HepG2 (cell line): ENCODE results near the gene FURIN. TPM values are rescaled to one million over a fixed set of nuclear protein-coding genes. Genes with fewer than 3 reads are reported as not detected.

Source experiments
- ATAC-seq: fragments of 200-7000 bp; cut with Tn5 transposase; 3 replicates; pipeline ENCODE4 v1.9.1; 2020; ENCODE audit warnings: mild to moderate bottlenecking, moderate library complexity
- BruUV-seq: library from RNA; stranded (reverse); fragments of 400-500 nt; replicated peaks from 2 replicates; lab custom pipeline; 2021; lab: Mats Ljungman, UMichigan
- CTCF ChIA-PET: fragments of 300-600 bp; formaldehyde crosslinking; extraction: SDS; loops from one replicate; lab custom pipeline; 2021; ENCODE audit warnings: low total read pairs, inconsistent platforms, low intra/inter-chr PET ratio; lab: Yijun Ruan, JAX
- POLR2A ChIA-PET: fragments of 350-600 bp; sonication (Branson Sonifier 250); formaldehyde crosslinking; loops from one replicate; lab custom pipeline; 2020; ENCODE audit warnings: antibody characterized with exemption, inconsistent platforms; lab: Yijun Ruan, JAX
- DNase-seq: peaks from one replicate; pipeline ENCODE4 v3.0.0-alpha.2; 2015; ENCODE audit warnings: low spot score
- FAIRE-seq: peaks from 3 replicates; lab custom pipeline; 2011; peaks lifted over from hg19 to GRCh38; lab: Jason Lieb, UNC
- H2AFZ ChIP-seq: one replicate; pipeline ENCODE4 v1.6.1; 2011; ENCODE audit warnings: low read length, inconsistent platforms
- H3K27ac ChIP-seq: fragments of 300-600 bp; 3 replicates; pipeline ENCODE4 v1.8.0; 2011; ENCODE audit warnings: mixed run types, mild to moderate bottlenecking, mixed read lengths, low read length, inconsistent platforms; ENCODE audit not compliant: insufficient read depth; ENCODE audit errors: extremely low read length
- H3K27me3 ChIP-seq, 2 experiments: fragments of 200-600 bp in 1 of 2; 2 replicates in 1 of 2; 3 replicates in 1 of 2; pipeline versions ENCODE4 v1.6.0 to v1.8.0; 2011; ENCODE audit warnings: low read length in 2 of 2, mild to moderate bottlenecking in 2 of 2, moderate library complexity in 2 of 2, inconsistent platforms in 1 of 2; ENCODE audit not compliant: insufficient read depth in 2 of 2, control insufficient read depth in 1 of 2
- H3K36me3 ChIP-seq, 2 experiments: fragments of 200-600 bp in 1 of 2; replicated peaks in 1 of 2; 2 replicates in 1 of 2; 3 replicates in 1 of 2; pipeline versions ENCODE4 v1.5.1 to v1.8.0; 2011; ENCODE audit warnings: low read length in 2 of 2, inconsistent platforms in 1 of 2; ENCODE audit not compliant: insufficient read depth in 2 of 2, control insufficient read depth in 1 of 2
- H3K4me1 ChIP-seq: 2 replicates; pipeline ENCODE4 v1.5.1; 2012; ENCODE audit warnings: low read length, inconsistent platforms; ENCODE audit not compliant: insufficient read depth
- H3K4me2 ChIP-seq: 2 replicates; pipeline ENCODE4 v1.6.0; 2011; ENCODE audit warnings: low read depth, low read length, inconsistent platforms
- H3K4me3 ChIP-seq, 3 experiments: fragments of 200-600 bp in 1 of 3; sonication (generic), shearing (Covaris generic) in 1 of 3; replicated peaks in 1 of 3; 2 replicates each; pipeline ENCODE4 v1.5.1; 2011 to 2016; ENCODE audit warnings: low read length in 3 of 3, inconsistent platforms in 2 of 3, low read depth in 2 of 3, mild to moderate bottlenecking in 2 of 3, control low read depth in 1 of 3, mixed read lengths in 1 of 3; ENCODE audit not compliant: insufficient read depth in 1 of 3
- H3K79me2 ChIP-seq: one replicate; pipeline ENCODE4 v1.6.1; 2011; ENCODE audit warnings: low read length, inconsistent platforms; ENCODE audit not compliant: insufficient read depth
- H3K9ac ChIP-seq: 2 replicates; pipeline ENCODE4 v1.6.0; 2011; ENCODE audit warnings: mild to moderate bottlenecking, low read depth, low read length, inconsistent platforms; ENCODE audit not compliant: insufficient read depth
- H3K9me3 ChIP-seq: 2 replicates; pipeline ENCODE4 v1.5.1; 2012; ENCODE audit warnings: mild to moderate bottlenecking, low read length
- H4K20me1 ChIP-seq: 2 replicates; pipeline ENCODE4 v1.6.0; 2011; ENCODE audit warnings: inconsistent platforms, mild to moderate bottlenecking, low read length, moderate library complexity; ENCODE audit not compliant: insufficient read depth
- HNF4G ChIP-seq, 2 experiments: sonication (generic) in 1 of 2; formaldehyde crosslinking in 1 of 2; IDR thresholded peaks; 2 replicates each; pipeline versions ENCODE4 v1.4.0 to v1.6.1; 2011 to 2020; ENCODE audit warnings: borderline replicate concordance in 2 of 2, low read depth in 2 of 2, mild to moderate bottlenecking in 2 of 2, low read length in 1 of 2, missing genetic modification reagents in 1 of 2, moderate library complexity in 1 of 2
- NR2C2 ChIP-seq: sonication (generic); formaldehyde crosslinking; IDR thresholded peaks from 2 replicates; pipeline ENCODE4 v1.4.0; 2020; ENCODE audit warnings: missing genetic modification reagents, mild to moderate bottlenecking, moderate library complexity, borderline replicate concordance
- SP4 ChIP-seq: sonication (generic); formaldehyde crosslinking; IDR thresholded peaks from 2 replicates; pipeline ENCODE4 v1.8.1; 2023; ENCODE audit warnings: mild to moderate bottlenecking, missing genetic modification reagents
- ZMYM3 ChIP-seq: sonication (generic); formaldehyde crosslinking; IDR thresholded peaks from 2 replicates; pipeline ENCODE4 v1.5.1; 2020; ENCODE audit warnings: mild to moderate bottlenecking, missing genetic modification reagents
- ZNF547 ChIP-seq: sonication (generic); formaldehyde crosslinking; IDR thresholded peaks from 2 replicates; pipeline ENCODE4 v1.5.1; 2020; ENCODE audit warnings: mild to moderate bottlenecking, missing genetic modification reagents
- ZNF768 ChIP-seq: sonication (generic); formaldehyde crosslinking; IDR thresholded peaks from 2 replicates; pipeline ENCODE4 v1.4.0; 2020; ENCODE audit warnings: missing genetic modification reagents
- ZNF878 ChIP-seq: sonication (generic); formaldehyde crosslinking; IDR thresholded peaks from 2 replicates; pipeline ENCODE4 v1.8.1; 2023; ENCODE audit warnings: mild to moderate bottlenecking, missing genetic modification reagents, moderate library complexity
- WGBS: methylation state at CpG from one replicate; pipeline ENCODE4 v1.1.6; 2017; ENCODE audit warnings: low lambda C conversion rate; 5-methylcytosine and 5-hydroxymethylcytosine counted together
- in situ Hi-C: cut with HindIII; loops from 2 replicates; pipeline ENCODE4 v1.10.0; 2017; ENCODE audit warnings: low pct_unique_long_range_greater_than_20kb; ENCODE audit not compliant: extremely low pct_ligation_motif_present
- intact Hi-C: fragments of 100-400 bp; cut with micrococcal nuclease; formaldehyde crosslinking; loops from one replicate; pipeline ENCODE4 v1.10.0; 2022; ENCODE audit not compliant: unreplicated experiment
- polyA plus RNA-seq, 8 experiments: library from polyadenylated mRNA; depleted of rRNA in 3 of 8; stranded (reverse) in 7 of 8; unstranded in 1 of 8; fragments of >200 nt; fragmentation: Illumina TruSeq in 4 of 8; extraction: Trizol in 4 of 8; gene quantifications; 2 replicates each; pipeline versions ENCODE4 v1.2.1 to v1.2.3, GENCODE V29; 2011 to 2016; ENCODE audit warnings: low read depth in 4 of 8, missing spikeins in 1 of 8, mixed read lengths in 1 of 8; ENCODE audit not compliant: insufficient read depth in 1 of 8
- total RNA-seq, 5 experiments: library from RNA; depleted of rRNA; stranded (reverse); fragments of >200 nt; fragmentation: Illumina TruSeq; extraction: Trizol; gene quantifications; 2 replicates each; pipeline ENCODE4 v1.2.3, GENCODE V29; 2016; ENCODE audit warnings: low read depth in 1 of 5
- TF ChIP-seq, protein P1 (sequence below): sonication (generic); formaldehyde crosslinking; conservative IDR thresholded peaks from 2 replicates; pipeline ENCODE4 v1.8.1; 2023; ENCODE audit warnings: missing genetic modification reagents
- TF ChIP-seq, protein P2 (sequence below): sonication (generic); formaldehyde crosslinking; IDR thresholded peaks from 2 replicates; pipeline ENCODE4 v1.8.1; 2023; ENCODE audit warnings: mild to moderate bottlenecking, inconsistent platforms, moderate library complexity, missing genetic modification reagents, borderline replicate concordance

FURIN gene
- total and polyA plus RNA-seq, 2 of the 13 experiments (the other 11 are each of a cell fraction or from before 2014, with no cell fraction given) = 15.2 to 17.4 TPM

DNA sequence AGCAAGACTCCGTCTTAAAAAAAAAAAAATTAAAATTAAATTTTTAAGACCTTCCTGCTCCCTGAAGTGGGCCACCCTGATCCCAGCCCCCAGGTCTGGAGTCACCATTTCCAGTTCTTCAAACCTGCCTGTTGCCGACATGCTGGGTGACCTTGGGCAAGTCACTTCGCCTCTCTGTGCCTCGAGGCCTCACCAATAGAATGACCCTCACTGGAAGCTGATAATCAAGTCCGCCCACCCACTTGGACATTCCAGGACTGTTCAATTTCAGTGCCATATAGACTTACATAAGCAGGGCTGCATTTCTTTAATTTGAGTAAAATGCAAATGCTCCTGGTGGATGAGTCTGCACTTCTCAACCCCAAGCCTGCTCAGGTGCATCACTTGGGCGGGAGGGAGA, 39.3 kb upstream of the FURIN start:
- H3K79me2 ChIP-seq = no peaks in the 10 kb centered on the region
- no TSS peak for BruUV-seq
- no peak overlapping the region for H2AFZ ChIP-seq
- TF ChIP-seq SP4 (CRISPR knock-in tag) (no peak), ZNF768 (CRISPR knock-in tag) (peak; percentile 85)
- H3K36me3 ChIP-seq = no peaks in the 10 kb centered on the region
- ChIA-PET POLR2A (no interaction called here), CTCF (no interaction called here)
- H3K4me3 ChIP-seq = no peak overlapping the region
- ATAC-seq (no peak), DNase-seq (no peak), FAIRE-seq (no peak)
- no peak overlapping the region for H3K27ac ChIP-seq
- in situ Hi-C loops = no loop called here
- intact Hi-C loops = no loop called here
- H3K4me2 ChIP-seq = no peak overlapping the region
- H3K9ac ChIP-seq = no peak overlapping the region
- peaks cover 0 to 8% of the 10 kb centered on the region in 2 experiments; a peak in 1 of 5 replicates for H3K27me3 ChIP-seq
- WGBS = 73% methylated on average over 4 of the region's 6 CpGs
- peaks cover 16% of the 10 kb centered on the region for H3K4me1 ChIP-seq
- H3K9me3 ChIP-seq = no peaks in the 10 kb centered on the region
- no peaks in the 10 kb centered on the region for H4K20me1 ChIP-seq

GRCh38 chr15:90829942-90830440, 38.4 kb upstream of the FURIN start:
- no TSS peak for BruUV-seq
- intact Hi-C loops (no loop called here), in situ Hi-C loops (no loop called here)
- ATAC-seq (no peak), FAIRE-seq (no peak), DNase-seq (no peak)
- no peak overlapping the region for H2AFZ ChIP-seq
- H3K4me2 ChIP-seq = no peak overlapping the region
- H3K9me3 ChIP-seq = no peaks in the 10 kb centered on the region
- H3K9ac ChIP-seq = no peak overlapping the region
- 0 out of 2 replicates have a peak, but pooled peaks cover 7% of the 10 kb centered on the region for H3K4me1 ChIP-seq
- WGBS = 67% methylated on average over 13 of the region's 15 CpGs
- no peaks in the 10 kb centered on the region for H3K36me3 ChIP-seq
- no peaks in the 10 kb centered on the region for H4K20me1 ChIP-seq
- POLR2A ChIA-PET = no interaction called here
- H3K27me3 ChIP-seq = peaks cover 0 to 8% of the 10 kb centered on the region in 2 experiments; a peak in 1 of 5 replicates
- no peaks in the 10 kb centered on the region for H3K79me2 ChIP-seq
- no peak overlapping the region for H3K4me3 ChIP-seq
- TF ChIP-seq ZNF878 (CRISPR knock-in tag) (no peak), NR2C2 (no peak), HNF4G (IDR thresholded peaks at IDR 0.05; ENCODE audit: borderline replicate concordance, low read depth, low read length) (no peak), HNF4G (CRISPR knock-in tag; IDR thresholded peaks at IDR 0.05; ENCODE audit: borderline replicate concordance, low read depth) (no peak), ZMYM3 (CRISPR knock-in tag) (no peak), ZNF547 (CRISPR knock-in tag) (no peak)
- TF ChIP-seq, protein P1, sequence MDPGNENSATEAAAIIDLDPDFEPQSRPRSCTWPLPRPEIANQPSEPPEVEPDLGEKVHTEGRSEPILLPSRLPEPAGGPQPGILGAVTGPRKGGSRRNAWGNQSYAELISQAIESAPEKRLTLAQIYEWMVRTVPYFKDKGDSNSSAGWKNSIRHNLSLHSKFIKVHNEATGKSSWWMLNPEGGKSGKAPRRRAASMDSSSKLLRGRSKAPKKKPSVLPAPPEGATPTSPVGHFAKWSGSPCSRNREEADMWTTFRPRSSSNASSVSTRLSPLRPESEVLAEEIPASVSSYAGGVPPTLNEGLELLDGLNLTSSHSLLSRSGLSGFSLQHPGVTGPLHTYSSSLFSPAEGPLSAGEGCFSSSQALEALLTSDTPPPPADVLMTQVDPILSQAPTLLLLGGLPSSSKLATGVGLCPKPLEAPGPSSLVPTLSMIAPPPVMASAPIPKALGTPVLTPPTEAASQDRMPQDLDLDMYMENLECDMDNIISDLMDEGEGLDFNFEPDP (CRISPR knock-in tag) = no peak
- TF ChIP-seq, protein P2, sequence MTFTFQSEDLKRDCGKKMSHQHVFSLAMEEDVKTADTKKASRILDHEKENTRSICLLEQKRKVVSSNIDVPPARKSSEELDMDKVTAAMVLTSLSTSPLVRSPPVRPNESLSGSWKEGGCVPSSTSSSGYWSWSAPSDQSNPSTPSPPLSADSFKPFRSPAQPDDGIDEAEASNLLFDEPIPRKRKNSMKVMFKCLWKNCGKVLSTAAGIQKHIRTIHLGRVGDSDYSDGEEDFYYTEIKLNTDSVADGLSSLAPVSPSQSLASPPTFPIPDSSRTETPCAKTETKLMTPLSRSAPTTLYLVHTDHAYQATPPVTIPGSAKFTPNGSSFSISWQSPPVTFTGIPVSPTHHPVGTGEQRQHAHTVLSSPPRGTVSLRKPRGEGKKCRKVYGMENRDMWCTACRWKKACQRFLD = no peak
- no peak overlapping the region for H3K27ac ChIP-seq
- CTCF ChIA-PET = no interaction called here
